Testis (tissue), 2 donors: ENCODE results near the gene IQGAP3.

Source experiments
- CTCF ChIP-seq, 3 experiments: fragments of 450-650 bp in 2 of 3; fragments of 200-600 bp in 1 of 3; sonication (generic) in 1 of 3; IDR thresholded peaks; one replicate each; pipeline ENCODE4 v1.5.1; 2016 to 2019; ENCODE audit warnings: antibody characterized with exemption in 3 of 3, mild to moderate bottlenecking in 2 of 3, moderate library complexity in 1 of 3
- POLR2A ChIP-seq: fragments of 450-650 bp; IDR thresholded peaks from one replicate; pipeline ENCODE4 v1.6.1; 2017; ENCODE audit warnings: antibody characterized with exemption, mild to moderate bottlenecking, moderate library complexity

GRCh38 chr1:156533568-156534220 lies 38.7 kb downstream of the IQGAP3 start:
- TF ChIP-seq CTCF (IDR thresholded peaks at IDR 0.05) (no peak), POLR2A (no peak)
